OCI-LY7 (cell line): ENCODE results near the gene S1PR5. TPM values are rescaled to one million over a fixed set of nuclear protein-coding genes. Genes with fewer than 3 reads are reported as not detected.

Source experiments
- BruUV-seq: library from RNA; stranded (reverse); fragments of 400-500 nt; replicated peaks from 2 replicates; lab custom pipeline; 2021; lab: Mats Ljungman, UMichigan
- CTCF ChIA-PET: fragments of 300-600 bp; sonication (Branson Sonifier 250); formaldehyde crosslinking; loops from one replicate; lab custom pipeline; 2022; ENCODE audit warnings: antibody characterized with exemption; ENCODE audit not compliant: unreplicated experiment; lab: Charles Lee
- POLR2A ChIA-PET: fragments of 300-600 bp; sonication (Branson Sonifier 250); formaldehyde crosslinking; loops from one replicate; lab custom pipeline; 2022; ENCODE audit warnings: antibody characterized with exemption; lab: Charles Lee
- DNase-seq: peaks from one replicate; pipeline ENCODE4 v3.0.0-alpha.2; 2015; ENCODE audit warnings: low spot score
- H2AFZ ChIP-seq: fragments of 200-600 bp; sonication (generic), shearing (Covaris generic); 2 replicates; pipeline ENCODE4 v1.6.1; 2014; ENCODE audit warnings: mild to moderate bottlenecking, antibody characterized with exemption, low read length, moderate library complexity
- H3K27ac ChIP-seq: fragments of 200-600 bp; sonication (generic); 2 replicates; pipeline ENCODE4 v1.5.1; 2014; ENCODE audit warnings: mixed run types, low read depth, mild to moderate bottlenecking, moderate library complexity, low read length, inconsistent platforms; ENCODE audit not compliant: poor library complexity, severe bottlenecking
- H3K36me3 ChIP-seq: fragments of 200-600 bp; sonication (generic); 2 replicates; pipeline ENCODE4 v1.6.1; 2014; ENCODE audit warnings: mild to moderate bottlenecking, antibody characterized with exemption, low read length, moderate library complexity, mixed read lengths; ENCODE audit not compliant: insufficient read depth
- H3K4me1 ChIP-seq: fragments of 200-600 bp; sonication (generic); 2 replicates; pipeline ENCODE4 v1.5.1; 2014; ENCODE audit warnings: mild to moderate bottlenecking, low read length; ENCODE audit not compliant: insufficient read depth, poor library complexity, severe bottlenecking
- H3K4me2 ChIP-seq: fragments of 200-600 bp; sonication (generic); 2 replicates; pipeline ENCODE4 v1.6.1; 2014; ENCODE audit warnings: mild to moderate bottlenecking, low read length
- H3K4me3 ChIP-seq: fragments of 200-600 bp; sonication (generic); 2 replicates; pipeline ENCODE4 v1.5.1; 2014; ENCODE audit warnings: mild to moderate bottlenecking, low read depth, low read length; ENCODE audit not compliant: poor library complexity, severe bottlenecking
- H3K79me2 ChIP-seq: fragments of 200-600 bp; sonication (generic); 2 replicates; pipeline ENCODE4 v1.6.1; 2016; ENCODE audit warnings: low read depth, mild to moderate bottlenecking, low read length, moderate library complexity, mixed read lengths; ENCODE audit not compliant: insufficient read depth
- H3K9me2 ChIP-seq: fragments of 200-600 bp; sonication (generic); 2 replicates; pipeline ENCODE4 v1.6.1; 2016; ENCODE audit warnings: mild to moderate bottlenecking, low read length, mixed read lengths; ENCODE audit not compliant: insufficient read depth
- H3K9me3 ChIP-seq: fragments of 200-600 bp; sonication (generic); 2 replicates; pipeline ENCODE4 v1.6.1; 2014; ENCODE audit warnings: mild to moderate bottlenecking, mixed run types, low read length, mixed read lengths
- H4K20me1 ChIP-seq: fragments of 200-600 bp; sonication (generic); 2 replicates; pipeline ENCODE4 v1.6.1; 2014; ENCODE audit warnings: mild to moderate bottlenecking, antibody characterized with exemption, low read length, moderate library complexity, mixed read lengths; ENCODE audit not compliant: insufficient read depth
- EZH2phosphoT487 ChIP-seq: fragments of 200-600 bp; sonication (generic); IDR thresholded peaks from 2 replicates; pipeline ENCODE4 v1.6.1; 2018; ENCODE audit warnings: low read depth, borderline replicate concordance, mild to moderate bottlenecking, mixed run types, antibody characterized with exemption, low read length, moderate library complexity, mixed read lengths
- intact Hi-C: fragments of 100-400 bp; cut with micrococcal nuclease; formaldehyde crosslinking; loops from one replicate; pipeline ENCODE4 v1.10.0; 2022; ENCODE audit not compliant: unreplicated experiment
- total RNA-seq, 2 experiments: library from RNA; depleted of rRNA in 1 of 2; stranded (reverse); fragments of >200 nt in 1 of 2; shearing (Covaris generic) in 1 of 2; gene quantifications; 2 replicates each; pipeline ENCODE4 v1.2.3, GENCODE V29; 2014 to 2022
- TF ChIP-seq, protein P1 (sequence below): fragments of 200-600 bp; sonication (generic); conservative IDR thresholded peaks from 2 replicates; pipeline ENCODE4 v1.5.1; 2014; ENCODE audit warnings: mild to moderate bottlenecking, antibody characterized with exemption, low read length, moderate library complexity, mixed read lengths

The S1PR5 gene
- total RNA-seq, 2 experiments from 2014 or later, result not detected

DNA sequence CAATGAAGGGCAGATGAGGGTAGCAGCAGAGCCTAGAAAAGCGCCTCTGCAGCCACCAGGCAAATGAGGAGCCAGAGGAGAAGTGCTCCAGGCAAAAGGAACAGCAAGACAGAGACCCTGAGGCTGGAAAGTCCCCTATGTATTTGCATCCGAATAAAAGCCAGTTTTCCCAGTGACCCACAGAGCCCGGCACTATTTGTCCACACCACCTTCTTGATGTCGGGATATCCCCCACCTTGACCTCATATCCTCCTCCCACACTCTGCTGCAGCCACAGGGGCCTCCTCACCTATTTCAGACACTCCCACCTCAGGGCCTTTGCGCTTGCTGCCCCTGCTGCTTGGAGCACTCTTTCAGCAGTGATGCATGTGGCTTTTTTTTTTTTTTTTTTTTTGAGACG lies 33.1 kb upstream of the S1PR5 start:
- Histone ChIP-seq H4K20me1 (no peaks in the 10 kb centered on the region), H2AFZ (no peak overlapping the region), H3K9me2 (no peaks in the 10 kb centered on the region), H3K79me2 (no peaks in the 10 kb centered on the region; the same call in 1 of the 2 replicates), H3K9me3 (no peaks in the 10 kb centered on the region), H3K4me1 (peaks cover 35% of the 10 kb centered on the region), H3K36me3 (peaks cover 76% of the 10 kb centered on the region), H3K27ac (no peak overlapping the region), H3K4me3 (no peak overlapping the region), H3K4me2 (no peak overlapping the region)
- POLR2A ChIA-PET, result interaction anchor here (0.9 kb wide), 1 partner anchor 14 kb away, joined by 3 read pairs; no protein-coding TSS in a partner anchor
- intact Hi-C loops, result no loop called here
- CTCF ChIA-PET, result no interaction called here
- BruUV-seq, result no TSS peak
- no peak for TF ChIP-seq EZH2phosphoT487
- TF ChIP-seq, protein P1, sequence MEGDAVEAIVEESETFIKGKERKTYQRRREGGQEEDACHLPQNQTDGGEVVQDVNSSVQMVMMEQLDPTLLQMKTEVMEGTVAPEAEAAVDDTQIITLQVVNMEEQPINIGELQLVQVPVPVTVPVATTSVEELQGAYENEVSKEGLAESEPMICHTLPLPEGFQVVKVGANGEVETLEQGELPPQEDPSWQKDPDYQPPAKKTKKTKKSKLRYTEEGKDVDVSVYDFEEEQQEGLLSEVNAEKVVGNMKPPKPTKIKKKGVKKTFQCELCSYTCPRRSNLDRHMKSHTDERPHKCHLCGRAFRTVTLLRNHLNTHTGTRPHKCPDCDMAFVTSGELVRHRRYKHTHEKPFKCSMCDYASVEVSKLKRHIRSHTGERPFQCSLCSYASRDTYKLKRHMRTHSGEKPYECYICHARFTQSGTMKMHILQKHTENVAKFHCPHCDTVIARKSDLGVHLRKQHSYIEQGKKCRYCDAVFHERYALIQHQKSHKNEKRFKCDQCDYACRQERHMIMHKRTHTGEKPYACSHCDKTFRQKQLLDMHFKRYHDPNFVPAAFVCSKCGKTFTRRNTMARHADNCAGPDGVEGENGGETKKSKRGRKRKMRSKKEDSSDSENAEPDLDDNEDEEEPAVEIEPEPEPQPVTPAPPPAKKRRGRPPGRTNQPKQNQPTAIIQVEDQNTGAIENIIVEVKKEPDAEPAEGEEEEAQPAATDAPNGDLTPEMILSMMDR, result no peak
- no peak for DNase-seq

DNA sequence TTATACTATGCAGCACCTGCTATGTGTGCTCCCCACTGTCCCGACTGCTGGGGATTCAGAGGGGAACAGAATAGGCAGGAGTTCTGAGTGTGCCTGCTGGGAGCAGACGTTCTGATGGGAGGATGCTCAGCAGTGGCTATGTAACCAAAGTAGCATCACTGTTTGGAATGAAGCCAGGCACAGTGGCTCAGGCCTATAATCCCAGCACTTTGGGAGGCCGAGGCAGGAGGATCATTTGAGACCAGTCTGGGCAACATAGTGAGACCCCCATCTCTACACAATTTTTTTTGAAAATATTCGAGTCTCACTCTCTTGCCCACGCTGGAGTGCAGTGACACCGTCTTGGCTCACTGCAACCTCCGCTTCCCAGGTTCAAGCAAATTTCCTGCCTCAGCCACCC lies 32.5 kb upstream of the S1PR5 start:
- H3K36me3 ChIP-seq, result peaks cover 70% of the 10 kb centered on the region
- H4K20me1 ChIP-seq, result no peaks in the 10 kb centered on the region
- peaks cover 5% of the 10 kb centered on the region; the same call in 1 of the 2 replicates for H3K79me2 ChIP-seq
- DNase-seq, result no peak
- no peak overlapping the region for H3K4me2 ChIP-seq
- H3K4me1 ChIP-seq, result peaks cover 35% of the 10 kb centered on the region
- no TSS peak for BruUV-seq
- no peaks in the 10 kb centered on the region for H3K9me2 ChIP-seq
- TF ChIP-seq EZH2phosphoT487, result no peak
- TF ChIP-seq, protein P1, result no peak
- ChIA-PET POLR2A (no interaction called here), CTCF (no interaction called here)
- no peak overlapping the region for H2AFZ ChIP-seq
- no peaks in the 10 kb centered on the region for H3K9me3 ChIP-seq
- intact Hi-C loops, result no loop called here
- H3K4me3 ChIP-seq, result no peak overlapping the region
- no peak overlapping the region for H3K27ac ChIP-seq

DNA sequence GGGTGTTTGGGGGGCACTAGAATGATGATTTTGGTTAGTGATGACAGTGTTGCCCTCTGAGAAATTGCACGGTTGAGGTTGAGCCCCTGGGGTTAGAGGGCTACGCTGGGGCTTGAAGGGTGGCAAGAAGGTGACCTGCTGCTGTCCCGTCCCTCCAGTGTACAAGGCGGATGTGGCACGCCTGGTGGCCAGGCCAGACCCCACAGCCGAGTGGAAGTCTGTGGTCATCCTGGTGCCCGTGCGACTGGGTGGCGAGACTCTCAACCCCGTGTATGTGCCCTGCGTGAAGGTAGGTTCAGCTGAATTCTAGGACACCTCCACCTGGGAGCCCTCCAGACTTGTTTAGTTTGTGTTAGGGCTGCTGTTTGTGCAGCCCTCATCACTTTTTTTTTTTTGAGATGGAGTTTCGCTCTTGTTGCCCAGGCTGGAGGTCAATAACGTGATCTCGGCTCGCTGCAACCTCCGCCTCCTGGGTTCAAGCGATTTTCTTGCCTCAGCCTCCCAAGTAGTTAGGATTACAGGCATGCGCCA lies 31.6 kb upstream of the S1PR5 start:
- Histone ChIP-seq H3K9me3 (no peaks in the 10 kb centered on the region), H3K79me2 (peaks cover 12% of the 10 kb centered on the region; the same call in 1 of the 2 replicates), H3K27ac (no peak overlapping the region), H4K20me1 (no peaks in the 10 kb centered on the region), H3K4me1 (peaks cover 29% of the 10 kb centered on the region), H2AFZ (no peak overlapping the region), H3K4me2 (no peak overlapping the region), H3K36me3 (peaks cover 63% of the 10 kb centered on the region), H3K4me3 (no peak overlapping the region), H3K9me2 (no peaks in the 10 kb centered on the region)
- no TSS peak for BruUV-seq
- TF ChIP-seq, protein P1, result no peak
- no peak for TF ChIP-seq EZH2phosphoT487
- CTCF ChIA-PET, result no interaction called here
- no peak for DNase-seq
- intact Hi-C loops, result no loop called here
- POLR2A ChIA-PET, result no interaction called here
